Heart right ventricle (tissue), 16 donors: ENCODE measurements around the gene CENPP. TPM values are rescaled to one million over a fixed set of nuclear protein-coding genes. Genes with fewer than 3 reads are reported as not detected.

Experiments
- ATAC-seq, 8 donors: fragments of 200-7000 bp; cut with Tn5 transposase; one replicate each; pipeline ENCODE4 v1.9.1; 2020; ENCODE audit warnings: mild to moderate bottlenecking in 8 of 8, moderate library complexity in 8 of 8, moderate number of reproducible peaks in 1 of 8
- DNase-seq, 2 donors: peaks; one replicate each; pipeline ENCODE4 v3.0.0-alpha.2; 2020
- H3K27ac ChIP-seq, 10 donors: fragments of 200-600 bp; sonication (generic) in 2 of 10; one replicate each; pipeline versions ENCODE4 v1.5.0 to v1.8.0; 2020 to 2022; ENCODE audit warnings: mild to moderate bottlenecking in 3 of 10
- H3K27me3 ChIP-seq, 7 donors: fragments of 200-600 bp; one replicate each; pipeline ENCODE4 v1.8.0; 2021 to 2022; ENCODE audit warnings: mild to moderate bottlenecking in 2 of 7
- H3K36me3 ChIP-seq, 9 donors: fragments of 200-600 bp; sonication (generic) in 1 of 9; one replicate each; pipeline versions ENCODE4 v1.5.0 to v1.8.0; 2020 to 2022; ENCODE audit warnings: mild to moderate bottlenecking in 2 of 9
- H3K4me1 ChIP-seq, 9 donors: fragments of 200-600 bp; sonication (generic) in 1 of 9; one replicate each; pipeline versions ENCODE4 v1.5.0 to v1.8.0; 2020 to 2022; ENCODE audit warnings: mild to moderate bottlenecking in 4 of 9
- H3K4me3 ChIP-seq, 10 donors: fragments of 200-600 bp; sonication (generic) in 2 of 10; one replicate each; pipeline versions ENCODE4 v1.5.0 to v1.8.0; 2020 to 2022; ENCODE audit warnings: mild to moderate bottlenecking in 7 of 10, moderate library complexity in 2 of 10
- H3K9me3 ChIP-seq, 11 donors: fragments of 200-600 bp in 10 of 11; sonication (generic) in 2 of 11; one replicate each; pipeline versions ENCODE4 v1.5.0 to v1.8.0; 2013 to 2022; ENCODE audit warnings: mild to moderate bottlenecking in 2 of 11, control low read depth in 1 of 11, moderate library complexity in 1 of 11
- WGBS, 2 donors: extraction: QIAGEN DNeasy Blood & Tissue Kit; methylation state at CpG; one replicate each; pipeline ENCODE4 v1.1.7; 2013; ENCODE audit warnings: inconsistent platforms in 1 of 2; 5-methylcytosine and 5-hydroxymethylcytosine counted together
- intact Hi-C, 10 donors: fragments of 100-400 bp; cut with DNase I; formaldehyde crosslinking; loops; one replicate each; pipeline versions ENCODE4 v1.11.1 to v1.14.2; 2022
- polyA plus RNA-seq, 2 donors: library from polyadenylated mRNA; stranded (reverse); fragments of 200-250 nt; gene quantifications; one replicate each; pipeline ENCODE4 v1.2.3, GENCODE V29; 2013
- total RNA-seq, 10 donors: library from RNA; stranded (reverse); fragmentation: NEBNext Ultra II Directional in 3 of 10; extraction: Animal tissue kit (Norgen Biotek cat#: 25700) in 3 of 10; gene quantifications; one replicate each; pipeline versions ENCODE4 v1.2.1 to v1.2.4, GENCODE V29; 2021 to 2023
- TF ChIP-seq, protein P1 (sequence below), 9 donors: fragments of 200-600 bp; sonication (generic) in 2 of 9; IDR thresholded peaks; one replicate each; pipeline versions ENCODE4 v1.5.0 to v1.8.0; 2021 to 2022; ENCODE audit warnings: antibody characterized with exemption in 9 of 9, mild to moderate bottlenecking in 5 of 9, moderate library complexity in 1 of 9
- donor health status: Arrhythmogenic right ventricular cardiomyopathy.
- donor health status: ischemic (EF 13 %, LVEDD 7.1; RV severe dilation, severe dysfunction).
- donor health status: healthy with polysubstance abuse.
- donor health status: DM: no; HTN: yes; CAD: no.
- donor health status: DM: no; HTN: no; CAD: no.
- donor health status: ischemic (EF 25% LVEDD 6.9; RV normal size, moderate dysfunction).
- donor health status: ischemic (EF 25% LVEDD 5.7; RV mildly dilated, moderate dysfunction).
- donor health status: healthy.
- donor health status: DM: yes; HTN: yes; CAD: no.
- donor health status: Ischemic cardiomyopathy.
- donor health status: ischemic (EF 35%, LVEDD 5.7; RV mildly dilated, moderate dysfunction).
- donor health status: nonischemic (EF 11% LVEDD 7.7; RV severe dilation, severe dysfunction).
- donor health status: DM: yes; HTN: yes; CAD: no.
- donor health status: PGD.
- donor health status: ischemic (EF 29% LVEDD 5.4; RV normal size, mild dysfunction).
- donor health status: nonischemic (EF 23%, LVEDD 6.1; RV moderate dilation, normal function).

CENPP gene
- total and polyA plus RNA-seq, 12 donors = 1.3 to 5.2 (median 2.8) TPM

DNA sequence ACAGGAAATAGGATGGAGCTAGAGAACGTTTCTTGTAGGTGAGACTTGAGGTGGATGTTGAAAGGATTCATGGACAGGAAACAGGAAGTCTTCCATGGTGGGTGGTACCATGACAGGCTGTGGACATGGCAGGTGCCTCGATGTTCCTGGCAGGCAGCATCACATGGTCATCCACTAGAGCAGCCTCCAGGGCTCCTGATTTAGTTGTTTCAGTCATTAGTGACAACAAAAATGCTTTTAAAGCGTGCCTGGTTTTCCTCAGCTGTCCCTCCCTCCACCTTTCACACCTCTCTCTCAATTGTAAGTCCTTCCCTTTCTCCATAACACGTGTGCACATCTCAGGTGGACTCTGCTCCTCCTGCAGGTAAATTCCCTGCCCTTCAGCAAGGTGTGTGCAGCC, 181.7 kb downstream of the CENPP start:
- peak in 1 of 8 donors; percentile 19 for ATAC-seq
- H3K27me3 ChIP-seq = no peaks in the 10 kb centered on the region
- H3K9me3 ChIP-seq = no peaks in the 10 kb centered on the region
- WGBS, 2 donors = 57 to 61% methylated on average over 4 of the region's 4 CpGs
- peaks cover 0 to 4% (median 0%) of the 10 kb centered on the region in 9 donors for H3K36me3 ChIP-seq
- no peak for DNase-seq
- intact Hi-C loops = loop anchor here in 4 of 10 donors (5.0 to 10.0 kb wide), 4 partner anchors 87 to 127 kb away; no protein-coding TSS in a partner anchor
- peaks cover 7 to 54% (median 37%) of the 10 kb centered on the region in 9 donors for H3K4me1 ChIP-seq
- no peak overlapping the region for H3K4me3 ChIP-seq
- TF ChIP-seq, protein P1, sequence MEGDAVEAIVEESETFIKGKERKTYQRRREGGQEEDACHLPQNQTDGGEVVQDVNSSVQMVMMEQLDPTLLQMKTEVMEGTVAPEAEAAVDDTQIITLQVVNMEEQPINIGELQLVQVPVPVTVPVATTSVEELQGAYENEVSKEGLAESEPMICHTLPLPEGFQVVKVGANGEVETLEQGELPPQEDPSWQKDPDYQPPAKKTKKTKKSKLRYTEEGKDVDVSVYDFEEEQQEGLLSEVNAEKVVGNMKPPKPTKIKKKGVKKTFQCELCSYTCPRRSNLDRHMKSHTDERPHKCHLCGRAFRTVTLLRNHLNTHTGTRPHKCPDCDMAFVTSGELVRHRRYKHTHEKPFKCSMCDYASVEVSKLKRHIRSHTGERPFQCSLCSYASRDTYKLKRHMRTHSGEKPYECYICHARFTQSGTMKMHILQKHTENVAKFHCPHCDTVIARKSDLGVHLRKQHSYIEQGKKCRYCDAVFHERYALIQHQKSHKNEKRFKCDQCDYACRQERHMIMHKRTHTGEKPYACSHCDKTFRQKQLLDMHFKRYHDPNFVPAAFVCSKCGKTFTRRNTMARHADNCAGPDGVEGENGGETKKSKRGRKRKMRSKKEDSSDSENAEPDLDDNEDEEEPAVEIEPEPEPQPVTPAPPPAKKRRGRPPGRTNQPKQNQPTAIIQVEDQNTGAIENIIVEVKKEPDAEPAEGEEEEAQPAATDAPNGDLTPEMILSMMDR (IDR thresholded peaks at IDR 0.05) = no peak
- peak overlapping the region in 8 of 10 donors; percentile 2 to 72 (median 37) for H3K27ac ChIP-seq

DNA sequence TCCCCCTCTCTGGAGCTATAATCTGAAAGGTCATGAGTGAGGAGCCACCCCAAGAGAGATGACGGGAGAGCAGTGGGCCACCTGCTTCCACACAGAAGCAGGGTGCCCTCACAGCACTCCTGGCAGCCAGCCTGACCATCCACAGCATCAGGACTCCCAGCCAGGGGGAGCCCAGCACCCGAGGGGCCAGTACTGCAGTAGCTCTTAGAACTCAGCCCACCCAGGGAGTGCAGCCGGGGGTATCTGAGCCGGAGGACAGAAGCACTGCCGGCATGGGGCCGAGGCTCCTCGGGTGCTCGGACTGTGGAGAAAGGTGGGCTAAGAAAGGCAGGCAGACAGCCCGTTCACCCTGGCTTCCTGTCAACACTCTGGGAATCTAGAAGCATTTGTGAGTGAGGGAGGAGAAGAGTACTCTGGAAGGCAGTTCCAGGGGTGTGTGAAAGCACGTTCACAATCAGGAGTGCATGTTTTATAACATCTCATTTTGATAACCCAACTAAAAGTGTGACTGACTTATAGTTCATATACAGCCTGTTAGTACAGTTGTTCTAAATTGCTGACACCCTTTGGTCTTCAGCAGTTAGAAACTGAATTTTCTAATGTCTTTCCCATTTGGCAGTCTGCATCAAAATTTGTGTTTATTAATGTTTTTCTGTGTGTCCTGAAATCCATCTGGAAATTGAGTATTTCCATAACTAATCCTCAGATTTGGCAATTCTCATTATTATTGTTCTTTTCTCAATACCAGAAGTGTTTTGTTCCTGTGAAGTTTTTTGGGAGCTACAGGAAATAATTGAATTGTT, 182.5 kb downstream of the CENPP start:
- intact Hi-C loops = loop anchor here in 5 of 10 donors (2.0 to 10.0 kb wide), 5 partner anchors 15 to 127 kb away; no protein-coding TSS in a partner anchor
- Histone ChIP-seq H3K27ac (peak overlapping the region in 9 of 10 donors; percentile 15 to 72 (median 37)), H3K36me3 (peaks cover 0 to 4% (median 0%) of the 10 kb centered on the region in 9 donors), H3K27me3 (no peaks in the 10 kb centered on the region), H3K4me1 (peaks cover 7 to 61% (median 37%) of the 10 kb centered on the region in 9 donors), H3K9me3 (no peaks in the 10 kb centered on the region), H3K4me3 (peak overlapping the region in 2 of 10 donors; percentile 7 to 14)
- TF ChIP-seq, protein P1 (IDR thresholded peaks at IDR 0.05) = peak in 3 of 9 donors; percentile 18 to 40 (median 30)
- 17 to 28% methylated on average over 10 of the region's 10 CpGs for WGBS, 2 donors
- ATAC-seq = peak in 7 of 8 donors; percentile 17 to 51 (median 37)
- no peak for DNase-seq

DNA sequence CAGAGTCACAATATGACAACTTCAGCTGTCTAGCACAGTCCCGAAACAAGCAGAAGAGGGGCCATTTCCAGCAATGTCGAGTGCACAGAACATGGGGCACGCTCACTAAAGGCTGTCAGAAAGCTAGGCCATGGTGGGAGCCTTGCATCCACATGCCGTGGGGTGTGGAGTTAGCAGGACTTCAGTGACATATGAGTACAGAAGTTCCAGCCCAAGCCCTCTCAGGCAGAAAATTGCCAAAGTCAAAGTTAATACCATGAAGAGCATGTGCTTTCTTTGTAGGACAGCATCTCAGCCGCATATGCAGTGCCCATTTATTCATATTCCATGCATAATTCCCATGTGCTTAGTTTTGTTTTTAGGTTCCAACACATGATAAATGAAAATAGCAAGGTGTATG, 183.3 kb downstream of the CENPP start:
- intact Hi-C loops = loop anchor here in 5 of 10 donors (2.0 to 10.0 kb wide), 5 partner anchors 14 to 126 kb away; no protein-coding TSS in a partner anchor
- H3K27me3 ChIP-seq = no peaks in the 10 kb centered on the region
- peak overlapping the region in 3 of 10 donors; percentile 37 to 72 (median 56) for H3K27ac ChIP-seq
- H3K36me3 ChIP-seq = peaks cover 0 to 4% (median 0%) of the 10 kb centered on the region in 9 donors
- no peak for DNase-seq
- ATAC-seq = no peak
- no peaks in the 10 kb centered on the region for H3K9me3 ChIP-seq
- TF ChIP-seq, protein P1 (IDR thresholded peaks at IDR 0.05) = no peak
- WGBS, 2 donors = 95 to 97% methylated on average over 5 of the region's 5 CpGs
- H3K4me1 ChIP-seq = peaks cover 7 to 64% (median 38%) of the 10 kb centered on the region in 9 donors
- no peak overlapping the region for H3K4me3 ChIP-seq

DNA sequence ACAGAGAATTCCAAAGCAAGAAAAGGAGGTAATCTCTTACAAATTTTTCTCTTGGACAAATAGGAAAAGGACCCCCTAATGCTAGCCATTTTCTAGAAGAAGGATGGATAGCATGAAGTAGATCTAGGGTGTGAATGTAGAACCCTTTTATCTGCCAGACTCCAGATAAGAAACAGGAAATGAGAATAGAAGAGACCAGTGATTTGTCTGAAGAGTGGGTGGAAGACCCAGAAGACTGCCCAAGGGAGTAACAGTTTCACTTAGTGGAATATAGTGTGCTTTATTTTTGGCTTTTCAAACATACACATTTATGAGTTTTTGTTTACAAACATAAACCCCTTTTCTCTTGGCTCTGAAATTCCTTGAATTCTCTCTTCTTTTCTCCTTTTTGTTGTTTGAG, 185.0 kb downstream of the CENPP start:
- H3K27me3 ChIP-seq = no peaks in the 10 kb centered on the region
- no peaks in the 10 kb centered on the region for H3K9me3 ChIP-seq
- H3K36me3 ChIP-seq = peaks cover 0 to 14% (median 0%) of the 10 kb centered on the region in 9 donors
- H3K27ac ChIP-seq = no peak overlapping the region
- intact Hi-C loops = loop anchor here in 1 of 10 donors (5.0 kb wide), 1 partner anchor 122 kb away; no protein-coding TSS in a partner anchor
- ATAC-seq (no peak), DNase-seq (no peak)
- H3K4me3 ChIP-seq = no peak overlapping the region
- TF ChIP-seq, protein P1 (IDR thresholded peaks at IDR 0.05) = no peak
- peaks cover 7 to 48% (median 33%) of the 10 kb centered on the region in 9 donors for H3K4me1 ChIP-seq
